Gastrocnemius medialis (tissue), 4 donors: ENCODE results near the gene RND1. TPM values are rescaled to one million over a fixed set of nuclear protein-coding genes. Genes with fewer than 3 reads are reported as not detected.
"Not testable (repeated sequence)": the region's sequence is repeated elsewhere in the genome, so short reads cannot be mapped to it uniquely, and the experiment has no call there.

ENCODE experiments used
- ATAC-seq, 2 donors: fragments of 150-250 bp; one replicate each; pipeline ENCODE4 v1.9.1; 2016
- DNase-seq, 2 donors: peaks; one replicate each; pipeline ENCODE4 v3.0.0-alpha.2; 2019
- H3K27ac ChIP-seq, 4 donors: fragments of 200-600 bp; sonication (generic); 1 replicate in 1 of 4; 2 replicates in 3 of 4; pipeline ENCODE4 v1.5.1; 2016 to 2018; ENCODE audit warnings: mild to moderate bottlenecking in 2 of 4, moderate library complexity in 1 of 4
- H3K27me3 ChIP-seq, 3 donors: fragments of 200-600 bp; sonication (generic) in 2 of 3; 1 replicate in 1 of 3; 2 replicates in 2 of 3; pipeline versions ENCODE4 v1.5.1 to v1.6.0; 2016 to 2019; ENCODE audit warnings: mild to moderate bottlenecking in 1 of 3, moderate library complexity in 1 of 3
- H3K36me3 ChIP-seq, 2 donors: fragments of 200-600 bp; sonication (generic) in 1 of 2; one replicate each; pipeline ENCODE4 v1.5.1; 2017 to 2018
- H3K4me1 ChIP-seq, 2 donors: fragments of 200-600 bp; sonication (generic) in 1 of 2; one replicate each; pipeline ENCODE4 v1.5.1; 2016 to 2017; ENCODE audit warnings: mild to moderate bottlenecking in 2 of 2
- H3K4me3 ChIP-seq, 4 donors: fragments of 200-600 bp; sonication (generic) in 3 of 4; 1 replicate in 1 of 4; 2 replicates in 3 of 4; pipeline ENCODE4 v1.5.1; 2016 to 2019; ENCODE audit warnings: mild to moderate bottlenecking in 2 of 4
- H3K9me3 ChIP-seq, 3 donors: fragments of 200-600 bp; sonication (generic) in 2 of 3; 1 replicate in 1 of 3; 2 replicates in 2 of 3; pipeline ENCODE4 v1.5.1; 2016 to 2019
- POLR2A ChIP-seq, 2 donors: fragments of 450-650 bp; IDR thresholded peaks; one replicate each; pipeline ENCODE4 v1.6.1; 2017; ENCODE audit warnings: antibody characterized with exemption in 2 of 2, mild to moderate bottlenecking in 2 of 2, moderate library complexity in 2 of 2
- in situ Hi-C, 4 donors: fragments of 200-750 bp; cut with MboI; loops; one replicate each; pipeline versions ENCODE4 v1.15.0 to v1.8.0; 2017; ENCODE audit warnings: low sequenced_read_pairs in 4 of 4
- intact Hi-C: fragments of 100-400 bp; cut with DNase I; formaldehyde crosslinking; loops from one replicate; pipeline ENCODE4 v1.15.1; 2023; ENCODE audit warnings: low total_unique reads
- total RNA-seq, 4 donors: library from RNA; depleted of rRNA; stranded (reverse); fragments of >200 nt; gene quantifications; one replicate each; pipeline versions ENCODE4 v1.1.0 to v1.2.3, GENCODE V29; 2016
- TF ChIP-seq, protein P1 (sequence below), 5 experiments: fragments of 450-650 bp in 3 of 5; fragments of 200-600 bp in 2 of 5; sonication (generic) in 2 of 5; IDR thresholded peaks in 4 of 5; conservative IDR thresholded peaks in 1 of 5; 1 replicate in 4 of 5; 2 replicates in 1 of 5; pipeline ENCODE4 v1.5.1; 2016 to 2019; ENCODE audit warnings: antibody characterized with exemption in 5 of 5, mild to moderate bottlenecking in 3 of 5, moderate library complexity in 3 of 5

RND1 gene
- total RNA-seq, 4 donors from 2014 or later = 0.36 TPM; not detected in 3

DNA sequence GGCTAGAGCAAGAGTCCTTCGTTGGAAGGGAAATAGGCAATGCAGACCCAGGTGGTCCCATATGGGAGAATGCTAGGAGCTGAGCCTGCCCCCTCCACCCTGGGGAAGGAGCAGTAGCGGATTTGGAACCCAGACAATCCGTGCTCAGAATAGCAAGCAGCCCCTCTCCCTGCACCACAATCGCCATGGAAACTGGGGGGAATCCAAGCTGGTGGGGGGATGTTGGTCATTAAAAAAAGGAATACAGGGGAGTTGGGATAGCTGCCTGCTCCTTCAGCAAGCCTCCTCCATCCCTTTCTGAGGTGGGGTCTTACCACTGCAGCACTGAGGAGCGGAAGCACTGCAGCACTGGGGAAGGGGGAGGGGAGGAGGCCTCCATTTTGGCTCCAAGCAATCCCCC is 2.9 kb downstream of the RND1 start:
- Histone ChIP-seq H3K4me3 (no peak overlapping the region), H3K27ac (no peak overlapping the region), H3K9me3 (no peaks in the 10 kb centered on the region), H3K36me3 (no peaks in the 10 kb centered on the region), H3K4me1 (peaks cover 5% of the 10 kb centered on the region in 2 donors), H3K27me3 (peaks cover 0 to 10% (median 10%) of the 10 kb centered on the region in 3 donors)
- intact Hi-C loops = no loop called here
- TF ChIP-seq, protein P1, sequence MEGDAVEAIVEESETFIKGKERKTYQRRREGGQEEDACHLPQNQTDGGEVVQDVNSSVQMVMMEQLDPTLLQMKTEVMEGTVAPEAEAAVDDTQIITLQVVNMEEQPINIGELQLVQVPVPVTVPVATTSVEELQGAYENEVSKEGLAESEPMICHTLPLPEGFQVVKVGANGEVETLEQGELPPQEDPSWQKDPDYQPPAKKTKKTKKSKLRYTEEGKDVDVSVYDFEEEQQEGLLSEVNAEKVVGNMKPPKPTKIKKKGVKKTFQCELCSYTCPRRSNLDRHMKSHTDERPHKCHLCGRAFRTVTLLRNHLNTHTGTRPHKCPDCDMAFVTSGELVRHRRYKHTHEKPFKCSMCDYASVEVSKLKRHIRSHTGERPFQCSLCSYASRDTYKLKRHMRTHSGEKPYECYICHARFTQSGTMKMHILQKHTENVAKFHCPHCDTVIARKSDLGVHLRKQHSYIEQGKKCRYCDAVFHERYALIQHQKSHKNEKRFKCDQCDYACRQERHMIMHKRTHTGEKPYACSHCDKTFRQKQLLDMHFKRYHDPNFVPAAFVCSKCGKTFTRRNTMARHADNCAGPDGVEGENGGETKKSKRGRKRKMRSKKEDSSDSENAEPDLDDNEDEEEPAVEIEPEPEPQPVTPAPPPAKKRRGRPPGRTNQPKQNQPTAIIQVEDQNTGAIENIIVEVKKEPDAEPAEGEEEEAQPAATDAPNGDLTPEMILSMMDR (IDR thresholded peaks at IDR 0.05 in 4 of 5, conservative IDR thresholded peaks at IDR 0.05 in 1 of 5) = no peak
- no peak for TF ChIP-seq POLR2A (IDR thresholded peaks at IDR 0.05)
- in situ Hi-C loops = loop anchor here in 1 of 4 donors (25.0 kb wide), 1 partner anchor 125 kb away; the partner anchor contains the start of genes DDN and WNT1
- DNase-seq (no peak), ATAC-seq (no peak)

DNA sequence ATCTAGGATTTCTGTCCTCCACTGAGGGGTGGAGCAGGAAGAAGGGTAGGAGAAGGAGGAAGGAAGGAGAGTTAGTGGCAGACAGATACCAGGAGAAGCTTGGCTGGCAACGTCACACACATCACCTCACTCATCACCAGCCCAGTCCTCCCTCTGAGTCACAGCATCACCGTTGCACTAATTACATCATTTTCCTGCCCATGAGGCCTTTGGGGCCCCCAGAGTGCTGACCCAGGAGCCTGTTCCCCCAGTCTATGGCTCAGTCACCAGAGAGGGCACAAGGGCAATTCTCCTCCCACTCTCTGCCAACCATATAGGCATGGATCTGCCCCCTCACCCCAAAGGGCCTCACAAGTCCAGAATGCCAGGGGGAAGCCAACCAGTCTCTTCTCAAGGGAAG is 4.6 kb downstream of the RND1 start:
- TF ChIP-seq POLR2A (IDR thresholded peaks at IDR 0.05) = no peak
- TF ChIP-seq, protein P1 (IDR thresholded peaks at IDR 0.05 in 4 of 5, conservative IDR thresholded peaks at IDR 0.05 in 1 of 5) = no peak
- no peaks in the 10 kb centered on the region for H3K36me3 ChIP-seq
- no peak overlapping the region for H3K27ac ChIP-seq
- H3K27me3 ChIP-seq = peaks cover 0 to 10% (median 10%) of the 10 kb centered on the region in 3 donors
- no peaks in the 10 kb centered on the region for H3K9me3 ChIP-seq
- in situ Hi-C loops (loop anchor here in 1 of 4 donors (25.0 kb wide), 1 partner anchor 126 kb away; the partner anchor contains the start of genes DDN and WNT1), intact Hi-C loops (no loop called here)
- ATAC-seq (no peak), DNase-seq (no peak)
- peaks cover 5% of the 10 kb centered on the region in 2 donors for H3K4me1 ChIP-seq
- no peak overlapping the region for H3K4me3 ChIP-seq

DNA sequence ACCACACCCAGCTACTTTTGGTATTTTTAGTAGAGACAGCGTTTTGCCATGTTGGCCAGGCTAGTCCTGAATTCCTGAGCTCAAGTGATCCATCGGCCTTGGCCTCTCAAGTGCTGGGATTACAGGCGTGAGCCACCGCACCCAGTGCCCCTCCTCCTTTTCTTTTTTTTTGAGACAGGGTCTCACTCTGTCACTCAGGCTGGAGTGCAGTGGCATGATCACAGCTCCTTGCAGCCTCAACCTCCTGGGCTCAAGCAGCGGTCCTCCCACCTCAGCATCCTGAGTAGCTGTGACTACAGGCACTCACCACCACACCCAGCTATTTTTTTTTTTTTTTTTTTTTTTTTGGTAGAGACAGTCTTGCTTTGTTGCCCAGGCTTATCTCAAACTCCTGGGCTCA is 5.4 kb downstream of the RND1 start:
- in situ Hi-C loops = loop anchor here in 1 of 4 donors (25.0 kb wide), 1 partner anchor 127 kb away; the partner anchor contains the start of genes DDN and WNT1
- H3K36me3 ChIP-seq, H3K4me1 ChIP-seq, H3K27ac ChIP-seq, H3K9me3 ChIP-seq, ATAC-seq, DNase-seq, H3K4me3 ChIP-seq, intact Hi-C loops, H3K27me3 ChIP-seq: not testable (repeated sequence)

DNA sequence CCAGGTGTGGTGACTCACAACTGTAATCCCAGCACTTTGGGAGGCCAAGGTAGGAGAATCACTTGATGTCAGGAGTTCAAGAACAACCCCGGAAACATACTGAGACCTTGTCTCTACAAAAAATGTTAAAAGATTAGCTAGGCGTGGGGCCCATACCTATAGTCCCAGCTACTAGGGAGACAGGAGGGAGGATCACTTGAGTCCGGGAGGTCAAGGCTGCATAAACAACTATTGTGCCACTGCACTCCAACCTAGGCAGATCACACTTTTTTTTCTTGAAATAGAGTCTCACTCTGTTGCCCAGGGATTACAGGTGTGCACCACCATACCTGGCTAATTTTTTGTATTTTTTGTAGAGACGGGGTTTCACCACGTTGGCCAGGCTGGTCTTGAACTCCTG is 6.1 kb downstream of the RND1 start:
- H3K27ac ChIP-seq = no peak overlapping the region
- no peak for DNase-seq
- in situ Hi-C loops = loop anchor here in 2 of 4 donors (10.0 to 25.0 kb wide), 2 partner anchors 75 to 128 kb away; partner anchors contain the start of genes DDN (in 1 of the 2) and WNT1 (in 1 of the 2)
- H3K4me1 ChIP-seq = no peaks in the 10 kb centered on the region
- H3K36me3 ChIP-seq = no peaks in the 10 kb centered on the region
- TF ChIP-seq, protein P1 (IDR thresholded peaks at IDR 0.05 in 4 of 5, conservative IDR thresholded peaks at IDR 0.05 in 1 of 5) = no peak
- no peak for TF ChIP-seq POLR2A (IDR thresholded peaks at IDR 0.05)
- ATAC-seq = no peak
- H3K27me3 ChIP-seq = peaks cover 0 to 9% (median 5%) of the 10 kb centered on the region in 3 donors
- H3K9me3 ChIP-seq = no peaks in the 10 kb centered on the region
- intact Hi-C loops = no loop called here
- no peak overlapping the region for H3K4me3 ChIP-seq

DNA sequence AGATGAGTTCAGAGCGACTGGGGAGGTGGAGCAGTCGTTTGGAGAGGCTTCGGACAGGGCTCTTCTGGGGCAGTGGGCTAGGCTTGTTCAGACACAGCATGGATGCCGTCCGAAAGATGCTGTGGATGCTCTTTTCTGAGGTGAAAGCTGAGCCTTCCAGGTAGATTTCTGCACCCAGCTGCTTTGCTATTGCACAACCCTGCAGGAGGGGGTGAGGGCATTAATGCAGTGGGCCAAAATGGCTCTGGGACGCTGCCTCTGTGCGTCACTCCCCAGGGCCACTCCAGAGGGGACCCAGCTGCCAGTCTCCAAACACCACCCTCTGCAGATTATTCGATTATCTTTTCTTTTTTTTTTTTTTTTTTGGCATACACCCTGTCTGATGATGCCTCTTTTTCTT is 7.6 kb downstream of the RND1 start:
- H3K36me3 ChIP-seq = no peaks in the 10 kb centered on the region
- intact Hi-C loops (no loop called here), in situ Hi-C loops (loop anchor here in 2 of 4 donors (10.0 to 25.0 kb wide), 2 partner anchors 77 to 129 kb away; partner anchors contain the start of genes DDN (in 1 of the 2) and WNT1 (in 1 of the 2))
- no peak for ATAC-seq
- no peak overlapping the region for H3K27ac ChIP-seq
- TF ChIP-seq, protein P1 (IDR thresholded peaks at IDR 0.05 in 4 of 5, conservative IDR thresholded peaks at IDR 0.05 in 1 of 5) = no peak
- no peaks in the 10 kb centered on the region for H3K4me1 ChIP-seq
- H3K4me3 ChIP-seq = no peak overlapping the region
- no peaks in the 10 kb centered on the region for H3K9me3 ChIP-seq
- DNase-seq = no peak
- H3K27me3 ChIP-seq = peaks cover 0 to 5% (median 1%) of the 10 kb centered on the region in 3 donors
